ENCODE results near the gene PDXP. TPM values are rescaled to one million over a fixed set of nuclear protein-coding genes. Genes with fewer than 3 reads are reported as not detected.

PDXP gene
- total and polyA plus RNA-seq, 9 of the 15 experiments (the other 6 are each of a cell fraction or from before 2014, with no cell fraction given) = 7.9 to 54.2 (median 38.8) TPM

- TF ChIP-seq ZFP30 (CRISPR knock-in tag; IDR thresholded peaks at IDR 0.05; ENCODE audit: borderline replicate concordance) (no peak), ZBTB1 (CRISPR knock-in tag; IDR thresholded peaks at IDR 0.05; ENCODE audit: borderline replicate concordance, low read depth) (no peak), RBFOX2 (IDR thresholded peaks at IDR 0.05; ENCODE audit: low read depth, low read length) (peak; percentile 78), FOXK1 (CRISPR knock-in tag; IDR thresholded peaks at IDR 0.05; ENCODE audit: borderline replicate concordance) (no peak), ASH1L (IDR thresholded peaks at IDR 0.05; ENCODE audit: borderline replicate concordance, low read depth, partially characterized antibody) (peak; percentile 95), ZNF407 (IDR thresholded peaks at IDR 0.05; ENCODE audit: low read depth) (no peak), RB1 (IDR thresholded peaks at IDR 0.05; ENCODE audit: low read depth) (peak; percentile 72), USF1 (CRISPR knock-in tag; IDR thresholded peaks at IDR 0.05) (peak; percentile 58), L3MBTL2 (IDR thresholded peaks at IDR 0.05) (peak; percentile 98), FOS (IDR thresholded peaks at IDR 0.05; ENCODE audit: extremely low read depth, insufficient read length) (peak; percentile 97), GABPA (tag; conservative IDR thresholded peaks at IDR 0.05; ENCODE audit: low read depth) (peak; percentile 61), STAT6 (CRISPR knock-in tag; IDR thresholded peaks at IDR 0.05) (no peak), MYC (IDR thresholded peaks at IDR 0.05; ENCODE audit: low read depth, low read length) (peak; percentile 45), MYC (CRISPR knock-in tag; IDR thresholded peaks at IDR 0.05; ENCODE audit: borderline replicate concordance, low read depth) (no peak)
Measured at GRCh38 chr22:37658133-37659065, at the start of gene PDXP (continued).
